HEK293 (cell line): ENCODE data around the gene CYS1.

Experiments
- CTCF ChIA-PET: fragments of 350-600 bp; formaldehyde crosslinking; extraction: SDS; loops from one replicate; lab custom pipeline; 2021; ENCODE audit warnings: antibody characterized with exemption; lab: Yijun Ruan, JAX
- POLR2A ChIA-PET: fragments of 300-600 bp; formaldehyde crosslinking; extraction: SDS; loops from one replicate; lab custom pipeline; 2020; ENCODE audit warnings: antibody characterized with exemption, inconsistent platforms; lab: Yijun Ruan, JAX
- H3K27ac ChIP-seq: fragments of 200-500 bp; sonication (Bioruptor generic); 2 replicates; pipeline ENCODE4 v1.5.1; 2014; ENCODE audit warnings: low read depth, low read length, control low read depth, inconsistent platforms; ENCODE audit errors: extremely low read depth
- H3K36me3 ChIP-seq, 2 experiments: fragments of 200-500 bp in 1 of 2; sonication (Bioruptor generic) in 1 of 2; 1 replicate in 1 of 2; 2 replicates in 1 of 2; pipeline ENCODE4 v1.5.1; 2014 to 2017; ENCODE audit warnings: inconsistent platforms in 2 of 2, low read length in 2 of 2; ENCODE audit not compliant: control insufficient read depth in 2 of 2, insufficient read depth in 1 of 2
- H3K4me1 ChIP-seq: fragments of 200-500 bp; sonication (Bioruptor generic); 2 replicates; pipeline ENCODE4 v1.5.1; 2014; ENCODE audit warnings: mild to moderate bottlenecking, low read length, inconsistent platforms; ENCODE audit not compliant: control insufficient read depth, insufficient read depth
- H3K4me3 ChIP-seq: 2 replicates; pipeline ENCODE4 v1.5.1; 2011; ENCODE audit warnings: low read depth, mild to moderate bottlenecking, control low read depth, low read length, moderate library complexity
- H3K9me3 ChIP-seq: fragments of 200-500 bp; sonication (Bioruptor generic); 2 replicates; pipeline ENCODE4 v1.5.1; 2014; ENCODE audit warnings: low read depth, low read length, inconsistent platforms; ENCODE audit not compliant: control insufficient read depth, insufficient read depth
- EGR2 ChIP-seq: fragments of 450-650 bp; formaldehyde crosslinking; IDR thresholded peaks from 2 replicates; pipeline ENCODE4 v1.5.1; 2016; ENCODE audit warnings: low read depth, missing biosample characterization, missing genetic modification characterization
- GLI4 ChIP-seq: fragments of 450-650 bp; formaldehyde crosslinking; IDR thresholded peaks from 2 replicates; pipeline ENCODE4 v1.5.1; 2016; ENCODE audit warnings: missing biosample characterization, missing genetic modification characterization
- KLF8 ChIP-seq: fragments of 450-650 bp; formaldehyde crosslinking; IDR thresholded peaks from 2 replicates; pipeline ENCODE4 v1.5.1; 2016; ENCODE audit warnings: missing biosample characterization, missing genetic modification characterization
- PRDM2 ChIP-seq: fragments of 450-650 bp; formaldehyde crosslinking; IDR thresholded peaks from 2 replicates; pipeline ENCODE4 v1.5.1; 2016; ENCODE audit warnings: missing biosample characterization, missing genetic modification characterization, borderline replicate concordance
- SETDB1 ChIP-seq: IDR thresholded peaks from one replicate; pipeline ENCODE4 v1.6.1; 2017; ENCODE audit warnings: mild to moderate bottlenecking, low read length, moderate library complexity, mixed read lengths; ENCODE audit not compliant: insufficient read length
- TRIM28 ChIP-seq: IDR thresholded peaks from 2 replicates; pipeline ENCODE4 v1.6.1; 2011; ENCODE audit warnings: low read length, control low read depth, borderline replicate concordance
- ZBTB11 ChIP-seq: fragments of 450-650 bp; formaldehyde crosslinking; conservative IDR thresholded peaks from 2 replicates; pipeline ENCODE4 v1.5.1; 2016; ENCODE audit warnings: low read depth, missing biosample characterization, missing genetic modification characterization
- ZBTB17 ChIP-seq: fragments of 450-650 bp; formaldehyde crosslinking; IDR thresholded peaks from 2 replicates; pipeline ENCODE4 v1.5.1; 2016; ENCODE audit warnings: missing biosample characterization, missing genetic modification characterization
- ZBTB20 ChIP-seq: fragments of 450-650 bp; formaldehyde crosslinking; IDR thresholded peaks from 2 replicates; pipeline ENCODE4 v1.5.1; 2016; ENCODE audit warnings: missing biosample characterization, missing genetic modification characterization
- ZFHX2 ChIP-seq: fragments of 450-650 bp; formaldehyde crosslinking; conservative IDR thresholded peaks from 2 replicates; pipeline ENCODE4 v1.5.1; 2016; ENCODE audit warnings: missing biosample characterization, missing genetic modification characterization
- ZFP41 ChIP-seq: fragments of 450-650 bp; formaldehyde crosslinking; IDR thresholded peaks from 2 replicates; pipeline ENCODE4 v1.5.1; 2016; ENCODE audit warnings: missing biosample characterization, missing genetic modification characterization, borderline replicate concordance
- ZNF19 ChIP-seq: fragments of 450-650 bp; formaldehyde crosslinking; IDR thresholded peaks from 2 replicates; pipeline ENCODE4; 2016; ENCODE audit warnings: missing biosample characterization, missing genetic modification characterization, low read depth
- ZNF214 ChIP-seq: fragments of 450-650 bp; formaldehyde crosslinking; IDR thresholded peaks from 2 replicates; pipeline ENCODE4 v1.5.1; 2017; ENCODE audit warnings: missing biosample characterization, mild to moderate bottlenecking, missing genetic modification characterization, borderline replicate concordance
- ZNF24 ChIP-seq: fragments of 450-650 bp; formaldehyde crosslinking; IDR thresholded peaks from 2 replicates; pipeline ENCODE4 v1.5.1; 2016; ENCODE audit warnings: missing biosample characterization, missing genetic modification characterization
- ZNF529 ChIP-seq: fragments of 450-650 bp; formaldehyde crosslinking; IDR thresholded peaks from 2 replicates; pipeline ENCODE4 v1.5.1; 2017; ENCODE audit warnings: missing genetic modification characterization, missing biosample characterization; ENCODE audit not compliant: insufficient replicate concordance
- ZNF561 ChIP-seq: fragments of 450-650 bp; IDR thresholded peaks from 2 replicates; pipeline ENCODE4 v1.5.1; 2018; ENCODE audit warnings: missing biosample characterization, missing genetic modification characterization, borderline replicate concordance
- ZNF660 ChIP-seq: fragments of 450-650 bp; IDR thresholded peaks from 2 replicates; pipeline ENCODE4 v1.5.1; 2018; ENCODE audit warnings: missing biosample characterization, mild to moderate bottlenecking, missing genetic modification characterization
- ZNF707 ChIP-seq: fragments of 450-650 bp; formaldehyde crosslinking; IDR thresholded peaks from 2 replicates; pipeline ENCODE4 v1.5.1; 2016; ENCODE audit warnings: missing biosample characterization, missing genetic modification characterization
- ZNF792 ChIP-seq: fragments of 450-650 bp; formaldehyde crosslinking; IDR thresholded peaks from 2 replicates; pipeline ENCODE4 v1.5.1; 2016; ENCODE audit warnings: missing biosample characterization, missing genetic modification characterization
- TF ChIP-seq, protein P1 (sequence below): fragments of 450-650 bp; formaldehyde crosslinking; IDR thresholded peaks from 2 replicates; pipeline ENCODE4 v1.5.1; 2016; ENCODE audit warnings: missing biosample characterization, missing genetic modification characterization
- TF ChIP-seq, protein P2 (sequence below): fragments of 450-650 bp; formaldehyde crosslinking; IDR thresholded peaks from 2 replicates; pipeline ENCODE4 v1.5.1; 2016; ENCODE audit warnings: missing biosample characterization, missing genetic modification characterization

The CYS1 gene

GRCh38 chr2:10028988-10029874 lies 51.0 kb downstream of the CYS1 start (continued):
- TF ChIP-seq, protein P1, sequence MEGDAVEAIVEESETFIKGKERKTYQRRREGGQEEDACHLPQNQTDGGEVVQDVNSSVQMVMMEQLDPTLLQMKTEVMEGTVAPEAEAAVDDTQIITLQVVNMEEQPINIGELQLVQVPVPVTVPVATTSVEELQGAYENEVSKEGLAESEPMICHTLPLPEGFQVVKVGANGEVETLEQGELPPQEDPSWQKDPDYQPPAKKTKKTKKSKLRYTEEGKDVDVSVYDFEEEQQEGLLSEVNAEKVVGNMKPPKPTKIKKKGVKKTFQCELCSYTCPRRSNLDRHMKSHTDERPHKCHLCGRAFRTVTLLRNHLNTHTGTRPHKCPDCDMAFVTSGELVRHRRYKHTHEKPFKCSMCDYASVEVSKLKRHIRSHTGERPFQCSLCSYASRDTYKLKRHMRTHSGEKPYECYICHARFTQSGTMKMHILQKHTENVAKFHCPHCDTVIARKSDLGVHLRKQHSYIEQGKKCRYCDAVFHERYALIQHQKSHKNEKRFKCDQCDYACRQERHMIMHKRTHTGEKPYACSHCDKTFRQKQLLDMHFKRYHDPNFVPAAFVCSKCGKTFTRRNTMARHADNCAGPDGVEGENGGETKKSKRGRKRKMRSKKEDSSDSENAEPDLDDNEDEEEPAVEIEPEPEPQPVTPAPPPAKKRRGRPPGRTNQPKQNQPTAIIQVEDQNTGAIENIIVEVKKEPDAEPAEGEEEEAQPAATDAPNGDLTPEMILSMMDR (tag by site-specific recombination): no peak
- no peak for TF ChIP-seq ZNF19 (tag by site-specific recombination)
- TF ChIP-seq TRIM28: no peak
- TF ChIP-seq, protein P2, sequence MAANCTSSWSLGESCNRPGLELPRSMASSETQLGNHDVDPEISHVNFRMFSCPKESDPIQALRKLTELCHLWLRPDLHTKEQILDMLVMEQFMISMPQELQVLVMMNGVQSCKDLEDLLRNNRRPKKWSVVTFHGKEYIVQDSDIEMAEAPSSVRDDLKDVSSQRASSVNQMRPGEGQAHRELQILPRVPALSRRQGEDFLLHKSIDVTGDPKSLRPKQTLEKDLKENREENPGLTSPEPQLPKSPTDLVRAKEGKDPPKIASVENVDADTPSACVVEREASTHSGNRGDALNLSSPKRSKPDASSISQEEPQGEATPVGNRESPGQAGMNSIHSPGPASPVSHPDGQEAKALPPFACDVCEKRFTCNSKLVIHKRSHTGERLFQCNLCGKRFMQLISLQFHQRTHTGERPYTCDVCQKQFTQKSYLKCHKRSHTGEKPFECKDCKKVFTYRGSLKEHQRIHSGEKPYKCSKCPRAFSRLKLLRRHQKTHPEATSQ: no peak
- TF ChIP-seq SETDB1: no peak
- TF ChIP-seq ZNF24 (tag by site-specific recombination): no peak
- no peak for TF ChIP-seq ZNF561
- no peak for TF ChIP-seq ZNF214 (tag by site-specific recombination)
- TF ChIP-seq GLI4 (tag by site-specific recombination): no peak
- TF ChIP-seq ZNF529 (tag by site-specific recombination): no peak
- TF ChIP-seq ZBTB17 (tag by site-specific recombination): no peak
- TF ChIP-seq ZNF660 (tag by site-specific recombination): no peak
- TF ChIP-seq ZBTB11 (tag by site-specific recombination): no peak
- TF ChIP-seq ZFP41 (tag by site-specific recombination): no peak
- no peak for TF ChIP-seq ZBTB20 (tag by site-specific recombination)
- peak; percentile 84 for TF ChIP-seq ZFHX2 (tag by site-specific recombination)
- no peak for TF ChIP-seq ZNF792 (tag by site-specific recombination)
- peak; percentile 73 for TF ChIP-seq EGR2 (tag by site-specific recombination)

- CTCF ChIA-PET: interaction anchor here (0.7 to 2.3 kb wide), 5 partner anchors 44 to 738 kb away, joined by 3 to 10 read pairs (median 4); no protein-coding TSS in a partner anchor
- no peak overlapping the region for H3K27ac ChIP-seq
- POLR2A ChIA-PET: interaction anchor here (1.2 kb wide), 1 partner anchor 185 kb away, joined by 4 read pairs; the partner anchor contains the start of gene TAF1B
- TF ChIP-seq ZNF707 (tag by site-specific recombination): no peak
- TF ChIP-seq PRDM2 (tag by site-specific recombination): no peak
- TF ChIP-seq EGR2 (tag by site-specific recombination): no peak
- no peak for TF ChIP-seq KLF8 (tag by site-specific recombination)
These were observed 51.7 kb downstream of the CYS1 start for GRCh38 chr2:10028407-10028987.

More at GRCh38 chr2:10028407-10028987, 51.7 kb downstream of the CYS1 start:
- Histone ChIP-seq H3K36me3 (no peaks in the 10 kb centered on the region), H3K4me1 (no peaks in the 10 kb centered on the region), H3K9me3 (no peaks in the 10 kb centered on the region), H3K4me3 (no peak overlapping the region)
